Measurements from ENCODE around the gene KRT25. TPM values are rescaled to one million over a fixed set of nuclear protein-coding genes. Genes with fewer than 3 reads are reported as not detected.

The KRT25 gene, protein sequence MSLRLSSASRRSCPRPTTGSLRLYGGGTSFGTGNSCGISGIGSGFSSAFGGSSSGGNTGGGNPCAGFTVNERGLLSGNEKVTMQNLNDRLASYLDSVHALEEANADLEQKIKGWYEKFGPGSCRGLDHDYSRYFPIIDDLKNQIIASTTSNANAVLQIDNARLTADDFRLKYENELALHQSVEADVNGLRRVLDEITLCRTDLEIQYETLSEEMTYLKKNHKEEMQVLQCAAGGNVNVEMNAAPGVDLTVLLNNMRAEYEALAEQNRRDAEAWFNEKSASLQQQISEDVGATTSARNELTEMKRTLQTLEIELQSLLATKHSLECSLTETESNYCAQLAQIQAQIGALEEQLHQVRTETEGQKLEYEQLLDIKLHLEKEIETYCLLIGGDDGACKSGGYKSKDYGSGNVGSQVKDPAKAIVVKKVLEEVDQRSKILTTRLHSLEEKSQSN
- not detected for total RNA-seq

DNA sequence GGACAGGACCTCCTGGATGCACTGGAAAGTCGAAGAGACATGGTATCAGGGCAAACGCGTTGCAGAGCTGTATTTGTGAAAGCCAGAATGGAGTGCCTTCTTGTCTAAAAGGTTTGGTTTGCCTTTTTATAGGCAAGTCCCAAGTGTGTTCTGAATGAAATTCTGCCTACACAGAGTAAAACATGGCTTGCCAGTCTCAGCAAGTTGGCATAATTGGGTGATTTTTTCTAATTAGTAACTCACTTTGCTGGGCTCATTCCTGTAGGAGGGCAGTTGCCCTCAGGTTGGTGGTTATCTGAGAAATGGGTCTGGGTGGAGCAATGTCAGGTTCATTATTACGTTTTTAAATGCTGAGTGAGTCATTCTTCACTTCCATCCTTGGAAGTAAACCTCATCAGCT lies at the start of gene KRT25:
Gene KRT25, minus strand, starts transcription at position 101 of the 400 bp plus-strand sequence. Its CDS starts 60 bp downstream, at position 41.
- no peak for DNase-seq
- H3K27me3 Mint-ChIP-seq = peaks cover 48% of the 10 kb centered on the region
- H3K4me1 Mint-ChIP-seq = no peaks in the 10 kb centered on the region
- peaks cover 9% of the 10 kb centered on the region for H3K9me3 Mint-ChIP-seq (ENCODE audit: low read depth)
- H3K36me3 Mint-ChIP-seq = no peaks in the 10 kb centered on the region
- H3K4me3 Mint-ChIP-seq = no peak within 1 kb of the TSS
- CTCF ChIA-PET = no interaction called here
- ATAC-seq = no peak
- no peak within 1 kb of the TSS for H3K27ac Mint-ChIP-seq

DNA sequence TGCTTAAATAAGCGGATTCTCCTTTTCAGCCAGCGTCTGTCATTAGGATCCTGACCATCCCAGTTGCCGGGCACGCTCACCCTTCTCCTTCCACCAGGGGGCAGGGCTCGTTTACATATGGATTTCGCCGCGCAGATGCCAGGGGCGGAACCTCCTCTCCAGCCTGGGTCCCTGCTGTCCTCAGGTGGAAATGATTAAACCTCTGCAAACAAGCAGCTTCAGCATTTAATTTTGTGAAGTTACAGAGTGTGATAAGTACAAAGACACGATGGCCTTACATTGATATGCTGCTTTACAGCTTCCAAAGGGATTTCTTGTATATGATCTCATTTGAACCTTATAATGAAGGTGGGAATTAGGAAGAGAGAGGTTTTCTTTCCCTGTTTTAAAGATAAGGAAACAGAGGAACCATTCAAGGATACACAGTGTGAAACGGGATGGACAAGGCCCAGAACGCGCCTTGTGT lies 48.5 kb upstream of the KRT25 start:
- CTCF ChIA-PET = interaction anchor here (0.7 to 1.8 kb wide), 6 partner anchors 12 to 845 kb away, joined by 3 to 7 read pairs (median 4); no protein-coding TSS in a partner anchor
- peak; percentile 82 for DNase-seq
- Mint-ChIP-seq H3K4me3 (no peak overlapping the region), H3K9me3 (ENCODE audit: low read depth) (no peaks in the 10 kb centered on the region), H3K4me1 (peaks cover 2% of the 10 kb centered on the region), H3K27me3 (peaks cover 49% of the 10 kb centered on the region), H3K36me3 (no peaks in the 10 kb centered on the region), H3K27ac (no peak overlapping the region)
- peak; percentile 85 for ATAC-seq

DNA sequence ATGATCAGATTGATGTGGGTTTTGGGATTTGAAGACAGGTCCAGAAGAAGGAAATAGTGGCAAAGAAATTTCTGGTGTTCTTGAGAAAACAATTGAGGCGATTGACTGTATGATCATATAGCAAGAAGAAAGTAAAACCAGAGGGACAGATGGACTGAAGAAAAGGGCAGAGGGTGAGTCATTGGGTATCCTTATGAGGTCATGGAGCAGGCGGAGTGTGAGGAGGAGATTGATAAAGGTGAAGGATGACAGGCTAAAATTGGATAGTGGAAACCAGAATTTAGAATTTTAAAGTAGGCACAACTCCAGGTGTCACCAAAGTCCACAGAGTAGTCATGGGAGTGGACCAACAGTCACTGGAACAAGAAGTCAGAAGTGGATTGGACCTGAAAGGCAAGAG lies 46.0 kb upstream of the KRT25 start:
- Mint-ChIP-seq H3K4me3 (no peak overlapping the region), H3K9me3 (ENCODE audit: low read depth) (no peaks in the 10 kb centered on the region), H3K27me3 (peaks cover 40% of the 10 kb centered on the region), H3K4me1 (peaks cover 2% of the 10 kb centered on the region), H3K27ac (no peak overlapping the region), H3K36me3 (no peaks in the 10 kb centered on the region)
- DNase-seq = no peak
- CTCF ChIA-PET = interaction anchor here (1.3 kb wide), 1 partner anchor 32 kb away, joined by 3 read pairs; no protein-coding TSS in a partner anchor
- no peak for ATAC-seq

DNA sequence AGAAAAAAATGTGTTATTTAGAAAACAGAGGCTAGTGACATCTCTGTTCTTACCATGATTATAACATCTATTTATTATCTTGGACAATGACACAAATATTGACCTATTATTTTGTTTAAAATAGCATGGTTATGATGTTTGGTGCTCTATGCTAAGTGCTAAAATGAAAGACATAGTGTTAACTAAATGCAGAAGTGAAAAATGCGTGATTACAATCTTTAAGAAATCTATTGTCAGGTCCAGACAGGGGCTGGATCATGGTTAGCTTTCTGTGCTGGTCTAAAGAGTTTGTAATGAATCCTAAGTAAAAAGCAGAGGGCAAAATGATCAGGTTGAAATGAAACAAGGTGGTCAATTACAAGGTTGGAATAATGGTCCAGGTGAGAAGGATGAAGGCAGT lies 45.2 kb upstream of the KRT25 start:
- H3K4me3 Mint-ChIP-seq = no peak overlapping the region
- H3K9me3 Mint-ChIP-seq (ENCODE audit: low read depth) = no peaks in the 10 kb centered on the region
- no peaks in the 10 kb centered on the region for H3K36me3 Mint-ChIP-seq
- DNase-seq (no peak), ATAC-seq (no peak)
- peaks cover 2% of the 10 kb centered on the region for H3K4me1 Mint-ChIP-seq
- no peak overlapping the region for H3K27ac Mint-ChIP-seq
- CTCF ChIA-PET = no interaction called here
- H3K27me3 Mint-ChIP-seq = peaks cover 35% of the 10 kb centered on the region

DNA sequence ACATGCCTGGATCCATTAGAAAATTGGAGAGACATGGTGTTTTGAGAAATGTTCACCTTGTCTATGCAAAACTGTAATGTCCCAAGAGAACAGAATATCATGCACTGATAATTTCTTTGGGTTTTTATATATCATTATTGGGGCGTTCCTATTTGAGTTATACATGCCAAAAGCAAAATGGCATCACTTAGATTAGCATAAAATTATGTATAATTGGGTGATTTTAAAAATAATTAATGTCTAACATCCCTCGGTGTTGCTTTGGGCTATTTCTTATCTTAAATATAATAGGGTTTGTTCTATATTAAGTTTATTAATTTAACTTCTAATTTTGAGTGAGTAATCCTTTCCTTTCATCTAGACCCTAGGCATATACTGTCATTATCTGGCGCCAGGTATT lies 44.7 kb upstream of the KRT25 start, which contains the start of gene KRT28:
Gene KRT28, minus strand, starts transcription at position 101 of the 400 bp plus-strand sequence. Its CDS starts 66 bp downstream, at position 35.
- H3K4me3 Mint-ChIP-seq = no peak within 1 kb of the TSS
- H3K4me1 Mint-ChIP-seq = peaks cover 2% of the 10 kb centered on the region
- H3K36me3 Mint-ChIP-seq = no peaks in the 10 kb centered on the region
- CTCF ChIA-PET = no interaction called here
- H3K27ac Mint-ChIP-seq = no peak within 1 kb of the TSS
- peaks cover 34% of the 10 kb centered on the region for H3K27me3 Mint-ChIP-seq
- no peak for DNase-seq
- ATAC-seq = no peak
- no peaks in the 10 kb centered on the region for H3K9me3 Mint-ChIP-seq (ENCODE audit: low read depth)

DNA sequence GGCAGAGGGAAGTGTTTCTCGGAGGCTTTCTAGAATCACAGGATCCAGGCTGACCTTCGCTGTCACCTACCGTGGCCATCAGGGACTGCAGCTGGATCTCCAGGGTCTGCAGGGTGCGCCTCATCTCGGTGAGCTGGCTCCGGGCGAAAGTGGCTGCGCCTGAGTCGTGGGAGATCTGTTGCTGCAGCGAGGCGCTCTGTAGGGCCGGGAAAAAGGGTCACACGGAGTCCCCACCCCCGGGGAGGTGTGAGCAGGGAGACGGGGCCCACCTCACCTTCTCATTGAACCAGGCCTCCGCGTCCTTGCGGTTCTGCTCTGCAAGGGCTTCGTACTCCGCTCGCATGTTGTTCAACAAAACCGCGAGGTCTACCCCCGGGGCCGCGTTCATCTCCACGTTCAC lies 41.7 kb upstream of the KRT25 start:
- DNase-seq = no peak
- Mint-ChIP-seq H3K9me3 (ENCODE audit: low read depth) (no peaks in the 10 kb centered on the region), H3K4me3 (no peak overlapping the region), H3K36me3 (no peaks in the 10 kb centered on the region), H3K4me1 (no peaks in the 10 kb centered on the region), H3K27ac (no peak overlapping the region), H3K27me3 (peaks cover 37% of the 10 kb centered on the region)
- CTCF ChIA-PET = interaction anchor here (1.5 kb wide), 1 partner anchor 866 kb away, joined by 4 read pairs; no protein-coding TSS in a partner anchor
- ATAC-seq = no peak

DNA sequence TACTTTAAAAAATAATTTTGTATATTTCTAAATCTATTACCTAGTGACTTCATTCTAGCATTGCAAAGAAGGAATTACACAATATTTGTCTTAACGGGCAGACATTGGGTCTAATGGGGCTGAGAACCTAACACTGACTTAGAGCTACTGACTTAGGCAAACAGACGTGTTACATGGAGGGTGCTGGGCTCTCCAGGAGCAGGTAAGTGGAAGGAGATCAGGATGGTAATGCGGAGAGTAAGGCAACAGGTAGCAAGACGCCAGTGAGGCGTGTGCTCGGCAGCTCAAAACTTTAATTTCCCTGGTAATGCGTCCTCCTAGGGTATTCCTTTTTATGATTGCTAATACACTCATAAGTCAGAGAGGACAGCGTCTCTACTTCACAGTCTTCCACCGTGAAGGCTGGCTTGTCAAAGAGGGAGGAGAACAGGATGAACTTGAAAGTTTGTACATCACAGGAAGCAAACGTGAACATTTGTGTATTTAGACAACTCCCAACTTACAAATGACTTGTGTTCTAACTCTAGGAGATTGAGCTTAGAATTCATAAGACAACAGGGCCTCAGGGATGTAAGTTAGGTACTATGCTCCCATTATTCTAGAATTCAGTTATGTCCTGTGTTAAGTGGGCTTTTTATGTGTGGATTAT lies 40.0 kb upstream of the KRT25 start:
- DNase-seq = no peak
- H3K9me3 Mint-ChIP-seq (ENCODE audit: low read depth) = no peaks in the 10 kb centered on the region
- no peak overlapping the region for H3K4me3 Mint-ChIP-seq
- H3K4me1 Mint-ChIP-seq = no peaks in the 10 kb centered on the region
- no peak overlapping the region for H3K27ac Mint-ChIP-seq
- ATAC-seq = no peak
- no peaks in the 10 kb centered on the region for H3K36me3 Mint-ChIP-seq
- CTCF ChIA-PET = no interaction called here
- H3K27me3 Mint-ChIP-seq = peaks cover 45% of the 10 kb centered on the region

DNA sequence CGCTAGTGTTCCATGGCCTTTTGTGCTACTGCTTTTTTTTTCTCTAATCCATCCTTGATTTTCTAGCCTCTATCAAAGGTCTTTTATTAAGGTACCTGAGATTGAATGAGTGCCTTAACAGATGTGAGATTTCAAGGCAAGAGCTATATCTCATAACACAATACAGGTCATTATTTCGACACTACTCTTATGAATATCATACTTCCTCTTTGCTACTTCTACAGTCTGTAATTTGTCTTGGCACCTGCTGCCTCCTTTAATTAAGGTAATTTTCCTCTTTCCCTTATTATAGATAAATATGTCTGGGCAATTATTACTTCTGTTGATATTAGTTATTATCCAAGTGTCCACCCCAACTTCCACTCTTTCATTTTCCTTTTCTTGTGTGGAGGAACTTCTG lies 39.3 kb upstream of the KRT25 start:
- DNase-seq (no peak), ATAC-seq (no peak)
- Mint-ChIP-seq H3K27ac (no peak overlapping the region), H3K4me3 (no peak overlapping the region), H3K4me1 (no peaks in the 10 kb centered on the region), H3K36me3 (no peaks in the 10 kb centered on the region), H3K27me3 (peaks cover 43% of the 10 kb centered on the region), H3K9me3 (ENCODE audit: low read depth) (no peaks in the 10 kb centered on the region)
- CTCF ChIA-PET = no interaction called here

DNA sequence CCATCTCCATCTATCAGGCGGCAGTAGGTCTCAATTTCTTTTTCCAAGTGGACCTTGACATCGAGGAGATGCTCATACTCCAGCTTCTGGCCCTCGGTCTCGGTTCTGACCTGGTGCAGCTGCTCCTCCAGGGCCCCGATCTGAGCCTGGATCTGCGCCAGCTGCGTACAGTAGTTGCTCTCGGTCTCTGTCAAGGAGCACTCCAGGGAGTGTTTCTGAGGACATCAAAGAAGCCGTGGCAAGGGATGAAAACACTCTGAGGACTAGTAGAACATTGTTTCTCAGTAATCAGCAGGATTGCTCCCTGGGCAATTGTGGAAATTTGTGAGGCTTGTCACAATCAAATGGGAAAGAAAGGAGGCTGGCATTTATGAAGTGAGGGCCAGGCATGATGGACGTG lies 38.7 kb upstream of the KRT25 start:
- Mint-ChIP-seq H3K4me3 (no peak overlapping the region), H3K27me3 (peaks cover 41% of the 10 kb centered on the region), H3K27ac (no peak overlapping the region), H3K36me3 (no peaks in the 10 kb centered on the region), H3K9me3 (ENCODE audit: low read depth) (no peaks in the 10 kb centered on the region), H3K4me1 (no peaks in the 10 kb centered on the region)
- CTCF ChIA-PET = no interaction called here
- DNase-seq (no peak), ATAC-seq (no peak)

DNA sequence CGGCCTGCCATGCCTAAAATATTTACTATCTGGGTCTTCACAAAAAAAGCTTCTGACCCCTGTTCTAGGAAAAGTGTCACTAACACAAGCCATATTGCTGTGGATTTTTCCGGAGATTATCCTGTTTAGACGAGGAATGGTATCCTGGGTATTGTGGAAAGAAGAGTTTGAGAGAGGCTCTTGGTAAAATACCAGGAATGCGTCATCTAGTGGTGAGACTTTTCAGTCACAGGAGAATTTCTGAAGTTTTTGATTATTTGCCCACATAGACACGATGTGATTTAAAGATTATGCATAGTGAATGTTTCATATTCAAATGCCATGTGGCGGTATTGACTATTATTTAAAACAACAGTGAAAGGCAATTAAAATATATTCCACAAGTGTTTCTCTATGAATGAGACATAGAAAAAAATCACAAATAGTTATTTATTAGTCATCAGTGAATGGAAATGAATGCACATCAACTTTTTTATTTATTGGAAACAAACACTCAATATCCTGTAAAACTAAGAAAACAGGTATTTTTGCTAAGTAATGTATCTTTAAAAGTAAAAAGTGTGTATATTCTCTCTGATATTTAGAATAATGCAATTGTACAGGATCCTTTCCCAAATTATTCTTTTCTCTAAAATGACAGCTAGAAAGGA lies 36.8 kb upstream of the KRT25 start:
- H3K36me3 Mint-ChIP-seq = no peaks in the 10 kb centered on the region
- DNase-seq = no peak
- no peak overlapping the region for H3K4me3 Mint-ChIP-seq
- H3K4me1 Mint-ChIP-seq = no peaks in the 10 kb centered on the region
- no peak for ATAC-seq
- CTCF ChIA-PET = interaction anchor here (0.9 to 1.2 kb wide), 3 partner anchors 11 to 21 kb away, joined by 3 to 8 read pairs (median 3); no protein-coding TSS in a partner anchor
- H3K9me3 Mint-ChIP-seq (ENCODE audit: low read depth) = no peaks in the 10 kb centered on the region
- no peak overlapping the region for H3K27ac Mint-ChIP-seq
- H3K27me3 Mint-ChIP-seq = peaks cover 37% of the 10 kb centered on the region

DNA sequence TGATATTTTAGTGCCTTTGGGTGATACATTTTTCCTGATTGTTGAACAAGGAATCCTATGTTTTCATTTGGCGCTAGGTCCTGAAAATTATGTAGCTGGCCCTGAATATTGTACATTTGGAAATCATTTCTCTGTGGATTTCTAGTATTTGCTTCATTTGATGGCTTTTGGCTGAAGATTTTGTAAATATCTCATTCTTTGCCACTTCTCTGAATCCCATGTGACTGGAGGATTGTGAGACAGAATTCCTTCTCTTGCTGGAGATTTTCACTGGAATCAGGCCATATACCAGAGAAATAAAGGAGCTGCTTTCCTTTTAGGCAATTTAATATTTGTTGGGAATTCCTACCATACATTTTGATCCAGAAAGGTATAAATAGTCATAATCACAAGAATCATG lies 36.0 kb upstream of the KRT25 start:
- H3K27ac Mint-ChIP-seq = no peak overlapping the region
- peaks cover 32% of the 10 kb centered on the region for H3K27me3 Mint-ChIP-seq
- no peak overlapping the region for H3K4me3 Mint-ChIP-seq
- H3K9me3 Mint-ChIP-seq (ENCODE audit: low read depth) = no peaks in the 10 kb centered on the region
- no peaks in the 10 kb centered on the region for H3K36me3 Mint-ChIP-seq
- no peaks in the 10 kb centered on the region for H3K4me1 Mint-ChIP-seq
- no peak for ATAC-seq
- DNase-seq = no peak
- CTCF ChIA-PET = interaction anchor here (0.6 to 1.2 kb wide), 5 partner anchors 12 to 400 kb away, joined by 3 to 8 read pairs (median 3); no protein-coding TSS in a partner anchor

DNA sequence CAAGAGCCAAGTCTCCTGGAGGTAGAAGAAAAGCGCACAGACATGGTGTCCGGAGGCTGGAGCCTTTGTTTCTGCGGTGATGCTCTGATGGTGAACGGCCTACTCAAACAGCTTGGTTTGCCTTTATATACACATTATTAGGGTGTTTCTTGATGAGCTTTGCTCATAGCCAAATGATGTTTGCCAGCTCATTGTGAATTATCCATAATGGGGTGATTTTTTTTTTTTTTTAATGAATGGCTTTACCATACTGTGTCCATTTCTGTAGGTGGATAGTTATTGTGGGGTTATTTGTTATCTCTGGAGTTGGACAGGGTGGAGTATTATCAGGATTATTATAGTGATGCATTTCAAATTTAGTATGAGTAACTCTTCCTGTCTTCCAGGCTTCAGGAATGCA lies 27.3 kb upstream of the KRT25 start, which contains the start of gene KRT27:
Gene KRT27, minus strand, starts transcription at position 101 of the 400 bp plus-strand sequence. Its CDS starts 57 bp downstream, at position 44.
- Mint-ChIP-seq H3K9me3 (ENCODE audit: low read depth) (no peaks in the 10 kb centered on the region), H3K4me3 (no peak within 1 kb of the TSS), H3K27me3 (peaks cover 47% of the 10 kb centered on the region), H3K4me1 (no peaks in the 10 kb centered on the region), H3K36me3 (no peaks in the 10 kb centered on the region), H3K27ac (no peak within 1 kb of the TSS)
- CTCF ChIA-PET = no interaction called here
- ATAC-seq = no peak
- DNase-seq = no peak

DNA sequence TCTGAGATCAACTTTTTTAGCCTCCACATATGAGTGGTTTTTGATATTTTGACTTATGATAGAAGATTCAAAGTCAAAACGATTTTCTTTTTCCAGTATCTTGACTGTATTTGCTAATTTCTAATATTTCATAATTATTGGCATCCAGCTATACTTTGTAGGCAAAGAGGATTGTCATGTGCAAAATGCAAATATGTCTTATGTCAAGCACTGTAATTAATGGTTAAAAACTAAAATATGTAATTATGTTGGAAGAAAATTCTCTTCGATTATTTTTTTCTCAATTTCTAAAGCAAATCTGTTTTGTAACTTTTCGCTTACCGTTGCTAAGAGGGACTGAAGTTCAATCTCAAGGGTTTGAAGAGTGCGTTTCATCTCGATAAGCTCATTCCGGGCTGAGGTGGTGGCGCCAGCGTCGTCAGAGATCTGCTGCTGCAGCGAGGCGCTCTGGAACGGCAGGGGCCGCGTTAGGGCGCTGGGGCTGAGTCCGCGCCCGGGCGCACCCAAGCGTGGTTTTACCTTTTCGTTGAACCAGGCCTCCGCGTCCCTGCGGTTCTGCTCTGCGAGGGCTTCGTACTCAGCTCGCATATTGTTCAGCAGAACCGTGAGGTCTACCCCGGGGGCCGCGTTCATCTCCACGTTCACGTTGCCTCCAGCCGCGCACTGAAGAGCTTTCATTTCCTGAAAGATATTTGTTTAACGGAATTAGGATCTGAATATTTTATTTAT lies 24.2 kb upstream of the KRT25 start:
- Mint-ChIP-seq H3K9me3 (ENCODE audit: low read depth) (no peaks in the 10 kb centered on the region), H3K27ac (no peak overlapping the region), H3K36me3 (no peaks in the 10 kb centered on the region), H3K27me3 (peaks cover 73% of the 10 kb centered on the region), H3K4me3 (peak overlapping the region; percentile 50), H3K4me1 (no peaks in the 10 kb centered on the region)
- DNase-seq (no peak), ATAC-seq (no peak)
- CTCF ChIA-PET = no interaction called here

Data from activated CD8-positive, alpha-beta memory T cell treated with anti-CD3 and anti-CD28 coated beads, Interleukin-2, amount 10 ng/mL, durations not matched to agents 7 days and 5 days (primary cell).